Activated naive CD8-positive, alpha-beta T cell treated with anti-CD3 and anti-CD28 coated beads, Interleukin-2, amount 10 ng/mL, durations not matched to agents 7 days and 5 days (primary cell): ENCODE data around the gene MAPRE3. TPM values are rescaled to one million over a fixed set of nuclear protein-coding genes. Genes with fewer than 3 reads are reported as not detected.

Source experiments
- ATAC-seq: fragments of 150-1000 bp; cut with Tn5 transposase; one replicate; pipeline ENCODE4 v1.10.0; 2021; ENCODE audit warnings: low read depth, moderate library complexity
- POLR2A ChIA-PET: fragments of 350-600 bp; sonication (Branson Sonifier 250); formaldehyde crosslinking; loops from one replicate; lab custom pipeline; 2021; ENCODE audit warnings: antibody characterized with exemption; lab: Charles Lee
- DNase-seq: peaks from one replicate; pipeline ENCODE4 v3.0.0; 2021
- H3K27ac Mint-ChIP-seq: one replicate; pipeline ENCODE4 v1.8.0; 2022; ENCODE audit warnings: mild to moderate bottlenecking, mixed read lengths
- H3K27me3 Mint-ChIP-seq: one replicate; pipeline ENCODE4 v1.8.0; 2022; ENCODE audit warnings: mild to moderate bottlenecking, moderate library complexity, mixed read lengths
- H3K36me3 Mint-ChIP-seq: one replicate; pipeline ENCODE4 v1.8.0; 2021; ENCODE audit warnings: mild to moderate bottlenecking, mixed read lengths
- H3K4me1 Mint-ChIP-seq: one replicate; pipeline ENCODE4 v1.8.0; 2021; ENCODE audit warnings: mixed read lengths
- H3K4me3 Mint-ChIP-seq: one replicate; pipeline ENCODE4 v1.8.0; 2022; ENCODE audit warnings: mild to moderate bottlenecking, moderate library complexity, mixed read lengths
- H3K9me3 Mint-ChIP-seq: one replicate; pipeline ENCODE4 v1.8.0; 2021; ENCODE audit warnings: mixed read lengths
- total RNA-seq, 2 experiments: library from RNA; stranded (reverse); gene quantifications; one replicate each; pipeline ENCODE4 v1.2.3, GENCODE V29; 2021

Gene MAPRE3
- total RNA-seq, 2 experiments from 2014 or later: 1.9 to 2.0 TPM

DNA sequence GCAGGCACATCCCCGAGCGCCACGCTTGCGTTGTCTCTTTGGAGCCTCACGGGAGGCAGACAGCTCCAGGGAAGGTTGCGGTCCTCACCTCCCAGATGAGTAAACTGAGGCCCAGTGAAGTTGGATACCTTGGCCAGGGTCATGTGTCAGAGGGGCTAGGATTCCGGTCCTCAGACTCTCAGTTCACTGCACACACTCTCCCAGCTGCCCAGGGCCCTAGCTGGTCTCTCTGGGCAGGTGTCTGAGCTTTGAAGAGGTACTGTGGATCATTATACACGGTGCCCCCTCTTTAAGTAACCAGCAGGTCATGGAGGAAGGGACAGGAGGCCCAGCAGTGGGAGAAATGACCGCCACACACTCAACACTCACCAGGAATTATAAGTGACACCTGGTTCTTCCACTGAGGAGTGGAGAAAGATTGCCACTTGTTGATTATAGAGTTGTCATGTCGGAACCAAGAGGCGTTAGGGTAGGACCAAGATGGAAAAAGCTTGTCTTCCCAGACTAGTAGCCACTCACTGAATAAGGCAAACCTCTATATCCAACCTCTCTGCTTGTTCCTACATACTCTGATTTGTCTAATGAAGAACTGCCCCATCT lies 62.9 kb downstream of the MAPRE3 start:
- peak overlapping the region; percentile 98 for H3K4me3 Mint-ChIP-seq
- no peaks in the 10 kb centered on the region for H3K27me3 Mint-ChIP-seq
- H3K4me1 Mint-ChIP-seq: peaks cover 26% of the 10 kb centered on the region
- H3K36me3 Mint-ChIP-seq: peaks cover 16% of the 10 kb centered on the region
- no peaks in the 10 kb centered on the region for H3K9me3 Mint-ChIP-seq
- POLR2A ChIA-PET: interaction anchor here (0.7 to 2.7 kb wide), 5 partner anchors 13 to 54 kb away, joined by 3 to 23 read pairs (median 3); partner anchors contain the start of genes AGBL5, KHK and OST4
- ATAC-seq (no peak), DNase-seq (no peak)
- H3K27ac Mint-ChIP-seq: peak overlapping the region; percentile 90

DNA sequence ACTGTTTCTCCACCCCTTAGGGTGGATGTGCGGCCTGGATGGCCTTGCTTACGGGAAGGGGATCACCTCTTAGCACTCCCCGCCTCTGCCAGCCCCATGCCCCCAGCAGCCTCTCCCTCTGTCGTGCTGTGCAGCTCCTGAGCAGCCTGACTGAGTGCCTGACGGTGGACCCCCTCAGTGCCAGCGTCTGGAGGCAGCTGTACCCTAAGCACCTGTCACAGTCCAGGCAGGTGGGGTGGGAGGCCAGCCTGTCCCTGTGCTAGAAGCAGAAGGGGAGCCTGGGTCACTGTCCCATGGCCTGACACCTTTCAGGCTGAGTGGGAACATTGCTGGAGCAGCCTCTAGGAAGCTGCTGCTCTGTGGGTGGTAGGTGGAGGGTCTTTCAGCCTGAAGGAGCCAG lies 67.6 kb downstream of the MAPRE3 start:
- no peak for ATAC-seq

DNA sequence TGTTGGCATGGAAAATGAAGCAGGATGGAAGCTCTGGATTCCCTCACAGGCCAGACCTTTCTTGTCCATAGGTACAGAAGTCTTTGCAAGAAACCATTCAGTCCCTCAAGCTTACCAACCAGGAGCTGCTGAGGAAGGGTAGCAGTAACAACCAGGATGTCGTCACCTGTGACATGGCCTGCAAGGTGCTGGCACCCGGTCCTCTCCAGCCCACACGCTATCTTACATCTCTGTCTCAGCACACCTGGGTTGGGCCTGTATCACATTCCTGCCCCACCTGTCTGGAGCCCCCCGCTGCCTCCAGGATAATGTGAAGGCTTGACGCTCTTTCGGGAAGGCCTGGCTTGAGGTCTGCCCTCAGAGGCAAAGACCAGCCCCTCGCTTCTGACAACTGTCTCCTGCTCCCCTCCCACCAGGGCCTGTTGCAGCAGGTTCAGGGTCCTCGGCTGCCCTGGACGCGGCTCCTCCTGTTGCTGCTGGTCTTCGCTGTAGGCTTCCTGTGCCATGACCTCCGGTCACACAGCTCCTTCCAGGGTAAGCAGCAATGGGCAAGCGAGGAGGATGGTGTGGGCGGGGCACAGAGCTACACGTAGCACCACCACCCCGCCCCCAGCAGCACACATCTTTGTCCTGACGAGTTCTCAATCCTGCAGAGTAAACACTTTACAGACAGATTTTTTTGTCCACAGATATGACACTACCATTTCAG lies 68.3 kb downstream of the MAPRE3 start:
- no peak overlapping the region for H3K27ac Mint-ChIP-seq
- no peaks in the 10 kb centered on the region for H3K27me3 Mint-ChIP-seq
- ATAC-seq (no peak), DNase-seq (no peak)
- peaks cover 8% of the 10 kb centered on the region for H3K4me1 Mint-ChIP-seq
- H3K36me3 Mint-ChIP-seq: peaks cover 12% of the 10 kb centered on the region
- no peaks in the 10 kb centered on the region for H3K9me3 Mint-ChIP-seq
- no peak overlapping the region for H3K4me3 Mint-ChIP-seq
- POLR2A ChIA-PET: no interaction called here

More for the DNA sequence above, 67.6 kb downstream of the MAPRE3 start:
- H3K4me1 Mint-ChIP-seq: peaks cover 13% of the 10 kb centered on the region
- POLR2A ChIA-PET: no interaction called here
- DNase-seq: no peak
- H3K27ac Mint-ChIP-seq: no peak overlapping the region
- H3K36me3 Mint-ChIP-seq: peaks cover 12% of the 10 kb centered on the region
- H3K9me3 Mint-ChIP-seq: no peaks in the 10 kb centered on the region
- no peaks in the 10 kb centered on the region for H3K27me3 Mint-ChIP-seq
- H3K4me3 Mint-ChIP-seq: no peak overlapping the region

DNA sequence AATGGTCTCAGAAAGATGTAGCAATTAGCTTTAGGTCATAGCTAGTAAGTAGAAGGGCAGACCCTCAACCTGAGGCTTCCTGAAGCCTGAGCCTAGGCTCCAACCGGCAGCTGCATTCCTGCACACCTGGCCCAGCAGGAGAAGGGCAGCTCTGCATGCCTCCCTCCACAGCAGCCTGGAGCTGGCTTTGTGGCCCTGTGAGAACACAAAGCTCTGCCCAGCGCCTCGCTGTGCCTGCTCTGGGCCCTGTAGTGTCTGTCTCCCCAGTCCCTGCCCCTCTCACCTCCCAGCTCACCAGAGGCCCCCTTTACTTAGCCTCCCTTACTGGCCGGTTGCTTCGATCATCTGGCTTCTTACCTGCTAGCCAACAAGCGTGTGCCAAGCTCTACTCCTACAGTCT lies 69.0 kb downstream of the MAPRE3 start:
- Mint-ChIP-seq H3K27me3 (no peaks in the 10 kb centered on the region), H3K27ac (no peak overlapping the region), H3K9me3 (no peaks in the 10 kb centered on the region), H3K4me3 (no peak overlapping the region), H3K4me1 (peaks cover 2% of the 10 kb centered on the region), H3K36me3 (peaks cover 10% of the 10 kb centered on the region)
- ATAC-seq: no peak
- no peak for DNase-seq
- POLR2A ChIA-PET: no interaction called here

DNA sequence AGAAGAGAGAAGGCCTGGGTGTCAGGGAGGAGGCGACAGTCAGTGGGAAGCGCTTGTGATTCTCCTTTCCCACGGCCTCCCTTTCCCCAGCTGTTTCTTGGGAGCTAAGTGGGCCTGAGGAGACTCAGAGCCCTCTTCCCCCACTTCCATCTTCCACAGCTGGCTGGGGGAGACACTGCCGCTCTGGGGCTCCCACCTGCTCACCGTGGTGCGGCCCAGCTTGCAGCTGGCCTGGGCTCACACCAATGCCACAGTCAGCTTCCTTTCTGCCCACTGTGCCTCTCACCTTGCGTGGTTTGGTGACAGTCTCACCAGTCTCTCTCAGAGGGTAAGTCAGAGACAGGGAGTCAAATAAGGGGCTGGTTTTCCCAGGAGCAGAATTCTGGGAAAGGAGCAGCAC lies 69.4 kb downstream of the MAPRE3 start:
- Mint-ChIP-seq H3K27ac (no peak overlapping the region), H3K4me1 (peaks cover 2% of the 10 kb centered on the region), H3K36me3 (peaks cover 10% of the 10 kb centered on the region), H3K27me3 (no peaks in the 10 kb centered on the region), H3K9me3 (no peaks in the 10 kb centered on the region), H3K4me3 (no peak overlapping the region)
- POLR2A ChIA-PET: no interaction called here
- no peak for DNase-seq
- no peak for ATAC-seq

DNA sequence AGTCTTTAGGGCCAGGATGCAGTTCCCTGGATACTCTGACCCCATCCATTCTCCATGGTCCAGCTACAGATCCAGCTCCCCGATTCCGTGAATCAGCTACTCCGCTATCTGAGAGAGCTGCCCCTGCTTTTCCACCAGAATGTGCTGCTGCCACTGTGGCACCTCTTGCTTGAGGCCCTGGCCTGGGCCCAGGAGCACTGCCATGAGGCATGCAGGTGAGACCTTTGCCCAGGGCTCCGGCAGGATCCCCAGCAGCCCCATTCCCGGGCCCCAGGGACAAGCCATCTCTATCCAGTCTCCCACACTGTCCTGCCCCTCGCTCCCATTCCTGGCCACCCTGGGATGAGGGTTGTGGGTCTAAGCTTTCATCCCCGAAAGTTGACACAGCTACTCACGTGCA lies 69.8 kb downstream of the MAPRE3 start:
- no peak overlapping the region for H3K4me3 Mint-ChIP-seq
- peaks cover 10% of the 10 kb centered on the region for H3K36me3 Mint-ChIP-seq
- DNase-seq (no peak), ATAC-seq (no peak)
- no peaks in the 10 kb centered on the region for H3K27me3 Mint-ChIP-seq
- POLR2A ChIA-PET: no interaction called here
- H3K9me3 Mint-ChIP-seq: no peaks in the 10 kb centered on the region
- peaks cover 2% of the 10 kb centered on the region for H3K4me1 Mint-ChIP-seq
- no peak overlapping the region for H3K27ac Mint-ChIP-seq

DNA sequence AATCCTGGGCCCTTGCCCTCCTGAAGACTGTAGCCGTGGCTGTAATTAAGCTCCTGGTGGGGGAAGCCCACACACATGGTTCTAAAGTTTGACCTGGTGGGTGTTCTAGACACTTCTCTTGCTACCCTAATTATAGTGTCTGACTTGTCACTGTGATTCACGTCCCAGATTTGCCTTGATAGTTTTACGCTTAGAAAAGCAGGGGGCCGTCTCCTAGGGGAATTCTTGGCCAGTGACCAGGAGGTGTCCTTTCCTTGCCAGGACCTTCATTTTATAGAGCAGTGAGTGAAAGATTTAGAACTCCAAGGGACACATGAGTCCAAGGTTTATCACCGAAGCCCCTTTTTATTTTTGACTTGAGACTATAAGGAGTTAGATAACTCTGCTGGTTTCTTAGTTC lies 71.3 kb downstream of the MAPRE3 start:
- POLR2A ChIA-PET: interaction anchor here (1.2 kb wide), 1 partner anchor 9 kb away, joined by 4 read pairs; the partner anchor contains the start of gene AGBL5
- Mint-ChIP-seq H3K4me3 (no peak overlapping the region), H3K4me1 (peaks cover 5% of the 10 kb centered on the region)

DNA sequence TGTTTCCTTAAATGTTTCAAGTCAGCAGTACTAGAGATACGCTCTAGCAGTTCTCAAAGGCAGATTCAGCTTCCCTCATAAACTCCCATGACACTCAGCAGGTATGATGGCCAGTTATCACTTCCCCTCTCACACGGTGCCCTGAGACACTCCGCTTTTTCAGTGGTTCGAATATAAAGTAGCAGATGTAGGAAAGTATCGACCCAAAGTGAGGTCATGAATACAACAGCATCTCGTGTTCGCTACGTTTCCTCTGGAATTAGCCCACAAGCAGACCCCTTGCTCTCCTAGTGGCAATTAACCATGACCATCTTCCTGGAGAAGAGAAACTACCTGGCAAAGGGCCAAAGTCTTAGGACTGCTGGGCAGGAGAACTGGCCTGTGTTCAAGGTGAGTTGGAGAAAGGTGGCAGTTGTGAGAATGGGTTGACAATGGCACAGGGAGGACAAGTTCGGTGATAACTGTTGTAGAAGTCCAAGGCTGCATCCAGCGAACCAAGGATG lies 71.8 kb downstream of the MAPRE3 start:
- POLR2A ChIA-PET: interaction anchor here (1.2 kb wide), 1 partner anchor 9 kb away, joined by 4 read pairs; the partner anchor contains the start of gene AGBL5
- H3K27me3 Mint-ChIP-seq: no peaks in the 10 kb centered on the region
- no peak overlapping the region for H3K4me3 Mint-ChIP-seq
- peaks cover 6% of the 10 kb centered on the region for H3K36me3 Mint-ChIP-seq
- no peak overlapping the region for H3K27ac Mint-ChIP-seq
- peaks cover 5% of the 10 kb centered on the region for H3K4me1 Mint-ChIP-seq
- H3K9me3 Mint-ChIP-seq: no peaks in the 10 kb centered on the region
- no peak for DNase-seq
- ATAC-seq: no peak

More for the DNA sequence above, 71.3 kb downstream of the MAPRE3 start:
- Mint-ChIP-seq H3K27me3 (no peaks in the 10 kb centered on the region), H3K9me3 (no peaks in the 10 kb centered on the region), H3K36me3 (peaks cover 8% of the 10 kb centered on the region), H3K27ac (no peak overlapping the region)
- no peak for ATAC-seq
- DNase-seq: no peak

DNA sequence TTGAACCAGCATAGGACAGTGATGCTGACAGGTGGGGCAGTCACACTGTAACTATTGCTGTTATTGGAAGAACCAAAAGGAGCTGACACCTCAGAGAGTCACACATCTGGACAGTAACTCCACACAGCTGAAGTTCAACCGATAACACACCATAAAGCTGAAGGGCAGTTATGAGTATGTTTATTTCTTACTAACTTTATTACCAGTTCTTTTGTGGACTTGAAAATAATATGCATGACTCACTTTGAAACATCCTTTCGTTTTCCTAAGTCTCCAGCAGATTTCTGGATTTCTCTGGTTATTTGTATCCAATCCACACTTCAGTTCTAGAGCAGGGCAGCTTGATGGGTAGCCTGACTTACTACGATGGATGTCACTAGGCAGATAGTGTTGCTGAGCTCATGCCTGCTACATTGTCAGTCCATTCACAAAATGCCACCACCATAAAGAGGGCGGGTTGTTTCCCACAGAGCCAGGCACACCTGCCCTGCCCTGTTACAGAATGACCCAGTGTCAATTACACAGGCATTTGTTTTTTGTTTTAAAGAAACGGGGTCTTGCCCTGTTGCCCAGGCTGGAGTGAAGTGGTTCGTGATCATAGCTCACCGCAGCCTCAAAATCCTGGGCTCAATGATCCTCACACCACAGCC lies 72.7 kb downstream of the MAPRE3 start:
- Mint-ChIP-seq H3K27ac (no peak overlapping the region), H3K9me3 (no peaks in the 10 kb centered on the region)
- no peak for ATAC-seq

DNA sequence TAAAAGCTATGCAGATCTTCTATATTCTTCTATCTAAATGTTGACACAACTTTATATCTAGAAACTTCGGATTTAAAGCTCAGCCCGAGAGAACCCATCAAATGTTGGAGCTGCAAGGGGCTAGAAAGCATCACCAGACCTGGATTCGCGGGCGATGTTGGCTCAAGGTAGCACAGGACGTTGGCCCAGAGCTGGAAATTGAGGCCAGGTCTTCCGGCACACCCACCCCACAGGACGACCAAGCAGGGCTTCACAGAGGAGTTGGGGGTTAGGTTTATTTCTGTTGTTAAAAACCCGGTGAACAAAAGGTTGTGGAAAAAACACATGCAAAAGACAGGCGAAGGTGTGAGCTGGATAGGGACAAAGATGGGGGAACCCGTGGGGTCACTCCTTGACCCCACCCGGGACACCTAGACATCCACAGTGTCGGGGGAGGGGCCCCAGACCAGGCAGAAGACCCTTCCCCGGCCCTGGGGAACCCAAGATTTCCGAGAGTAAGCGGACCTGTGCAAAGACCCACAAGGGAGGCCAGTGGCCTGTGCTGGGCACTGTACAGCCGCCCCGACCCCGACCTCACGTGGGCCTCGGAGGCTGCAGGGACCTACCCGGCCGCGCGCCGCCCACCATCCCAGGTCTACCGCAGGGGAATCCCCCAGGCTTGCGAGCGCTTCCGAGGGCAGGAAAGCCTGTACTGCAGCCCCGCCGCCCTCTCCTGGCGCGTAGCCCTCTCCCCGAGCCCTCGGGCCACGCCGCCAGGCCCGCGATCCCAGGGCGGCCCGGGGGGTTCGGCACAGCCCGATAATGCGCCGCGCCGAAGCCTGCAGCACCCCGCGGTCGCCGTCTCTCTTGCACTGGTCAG lies 79.2 kb downstream of the MAPRE3 start:
- H3K27ac Mint-ChIP-seq: peak overlapping the region; percentile 99
- DNase-seq: peak; percentile 74
- peak; percentile 20 for ATAC-seq

More for the DNA sequence above, 72.7 kb downstream of the MAPRE3 start:
- no peak for DNase-seq
- no peak overlapping the region for H3K4me3 Mint-ChIP-seq
- H3K4me1 Mint-ChIP-seq: peaks cover 7% of the 10 kb centered on the region
- H3K36me3 Mint-ChIP-seq: peaks cover 6% of the 10 kb centered on the region
- no peaks in the 10 kb centered on the region for H3K27me3 Mint-ChIP-seq
- POLR2A ChIA-PET: interaction anchor here (1.0 kb wide), 1 partner anchor 22 kb away, joined by 3 read pairs; no protein-coding TSS in a partner anchor

DNA sequence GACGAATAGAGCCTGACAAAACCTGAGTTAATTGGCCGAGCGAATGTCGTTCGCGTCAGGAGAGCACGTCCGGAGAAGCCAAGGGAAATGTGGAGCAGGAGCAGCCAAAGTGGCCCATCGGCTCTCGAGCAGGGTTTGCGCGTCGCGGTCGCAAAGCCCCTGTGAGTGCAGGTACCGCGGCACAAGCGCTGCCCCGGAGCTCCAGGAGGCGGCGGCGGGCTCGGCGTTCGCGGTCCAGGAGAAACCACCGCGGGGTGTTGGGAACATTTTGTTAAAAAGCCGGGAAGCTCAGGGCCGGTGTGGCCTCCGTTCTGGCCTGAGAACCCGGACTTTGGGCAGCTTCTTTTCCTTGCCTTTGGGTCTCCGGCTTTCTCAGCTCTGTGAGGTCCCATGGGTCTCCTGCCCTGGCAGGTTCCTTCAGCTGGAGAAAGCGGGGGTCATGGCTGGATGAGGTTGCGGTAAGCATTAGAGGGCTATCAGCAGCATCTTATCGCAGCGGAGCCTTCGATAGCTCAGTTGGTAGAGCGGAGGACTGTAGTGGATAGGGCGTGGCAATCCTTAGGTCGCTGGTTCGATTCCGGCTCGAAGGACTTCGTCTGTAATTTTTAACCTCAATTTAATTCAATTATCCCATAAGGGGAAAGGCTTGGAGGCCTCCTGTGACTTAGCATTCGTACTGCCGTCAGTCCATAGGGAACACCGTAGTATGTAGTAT lies 80.0 kb downstream of the MAPRE3 start:
- DNase-seq (peak; percentile 93), ATAC-seq (peak; percentile 60)
- H3K4me1 Mint-ChIP-seq: peaks cover 28% of the 10 kb centered on the region
- peak overlapping the region; percentile 97 for H3K4me3 Mint-ChIP-seq
- peak overlapping the region; percentile 99 for H3K27ac Mint-ChIP-seq
- POLR2A ChIA-PET: interaction anchor here (0.6 to 5.5 kb wide), 18 partner anchors 9 to 359 kb away, joined by 3 to 92 read pairs (median 5); partner anchors contain the start of genes ATRAID, KHK, MPV17 and OST4
- peaks cover 4% of the 10 kb centered on the region for H3K27me3 Mint-ChIP-seq
- peaks cover 12% of the 10 kb centered on the region for H3K36me3 Mint-ChIP-seq
- peaks cover 4% of the 10 kb centered on the region for H3K9me3 Mint-ChIP-seq

More for the DNA sequence above, 79.2 kb downstream of the MAPRE3 start:
- peaks cover 4% of the 10 kb centered on the region for H3K9me3 Mint-ChIP-seq
- peaks cover 29% of the 10 kb centered on the region for H3K4me1 Mint-ChIP-seq
- peak overlapping the region; percentile 97 for H3K4me3 Mint-ChIP-seq
- POLR2A ChIA-PET: interaction anchor here (1.0 to 5.5 kb wide), 9 partner anchors 12 to 360 kb away, joined by 3 to 92 read pairs (median 7); partner anchors contain the start of genes ATRAID, KHK, OST4 and PPM1G
- peaks cover 6% of the 10 kb centered on the region for H3K36me3 Mint-ChIP-seq
- H3K27me3 Mint-ChIP-seq: peaks cover 4% of the 10 kb centered on the region
